H1 (cell line): ENCODE measurements around the gene CAGE1. TPM values are rescaled to one million over a fixed set of nuclear protein-coding genes. Genes with fewer than 3 reads are reported as not detected.

Experiments used
- CTCF ChIA-PET: fragments of 300-600 bp; sonication (Branson Sonifier 250); formaldehyde crosslinking; loops from one replicate; lab custom pipeline; 2021; ENCODE audit not compliant: partially characterized antibody; lab: Charles Lee
- POLR2A ChIA-PET: fragments of 300-600 bp; sonication (Branson Sonifier 250); formaldehyde crosslinking; loops from one replicate; lab custom pipeline; 2021; ENCODE audit warnings: inconsistent platforms; ENCODE audit not compliant: partially characterized antibody; lab: Charles Lee
- DNase-seq, 2 experiments: peaks; one replicate each; pipeline versions ENCODE4 v3.0.0 to v3.0.0-alpha.2; 2010 to 2022; ENCODE audit warnings: low spot score in 2 of 2, low read depth in 1 of 2, mixed read lengths in 1 of 2
- FAIRE-seq: peaks from 2 replicates; lab custom pipeline; 2011; peaks lifted over from hg19 to GRCh38; lab: Jason Lieb, UNC
- H2AFZ ChIP-seq: 2 replicates; pipeline ENCODE4 v1.8.1; 2012; ENCODE audit warnings: low read length, inconsistent platforms
- H2AK5ac ChIP-seq: 2 replicates; pipeline ENCODE4 v1.6.1; 2013; ENCODE audit warnings: low read depth, low read length
- H2BK120ac ChIP-seq: replicated peaks from 2 replicates; pipeline ENCODE3; 2013; ENCODE audit warnings: low read depth, low read length, inconsistent platforms
- H2BK12ac ChIP-seq: 2 replicates; pipeline ENCODE4 v1.6.1; 2013; ENCODE audit warnings: low read depth, low read length
- H2BK15ac ChIP-seq: 2 replicates; pipeline ENCODE4 v1.6.1; 2013; ENCODE audit warnings: low read length
- H2BK20ac ChIP-seq: 2 replicates; pipeline ENCODE4 v1.6.1; 2013; ENCODE audit warnings: low read length
- H2BK5ac ChIP-seq: 2 replicates; pipeline ENCODE4 v1.6.1; 2013; ENCODE audit warnings: low read depth, low read length
- H3K14ac ChIP-seq: 2 replicates; pipeline ENCODE4 v1.6.1; 2013; ENCODE audit warnings: inconsistent platforms; ENCODE audit not compliant: insufficient read length
- H3K18ac ChIP-seq: 2 replicates; pipeline ENCODE4 v1.6.1; 2013; ENCODE audit warnings: low read length; ENCODE audit errors: extremely low read depth
- H3K23ac ChIP-seq: 2 replicates; pipeline ENCODE4 v1.6.1; 2013; ENCODE audit warnings: inconsistent platforms; ENCODE audit not compliant: insufficient read length
- H3K23me2 ChIP-seq: 2 replicates; pipeline ENCODE4 v1.6.1; 2013; ENCODE audit warnings: low read depth, low read length
- H3K27ac ChIP-seq: 2 replicates; pipeline ENCODE4 v1.6.1; 2011; ENCODE audit warnings: low read depth, low read length, inconsistent platforms
- H3K27me3 ChIP-seq, 4 experiments: replicated peaks in 1 of 4; 1 replicate in 1 of 4; 2 replicates in 3 of 4; pipeline versions ENCODE4 v1.6.1 to v1.8.1; 2011 to 2013; ENCODE audit warnings: low read length in 3 of 4, mild to moderate bottlenecking in 3 of 4, inconsistent platforms in 2 of 4, mixed read lengths in 2 of 4, moderate library complexity in 1 of 4; ENCODE audit not compliant: control insufficient read depth in 3 of 4, insufficient read depth in 3 of 4; ENCODE audit errors: extremely low read depth in 1 of 4
- H3K36me3 ChIP-seq, 4 experiments: 2 replicates each; pipeline versions ENCODE4 v1.6.1 to v1.8.1; 2011 to 2013; ENCODE audit warnings: mild to moderate bottlenecking in 4 of 4, low read length in 3 of 4, moderate library complexity in 2 of 4, control low read depth in 1 of 4, inconsistent platforms in 1 of 4; ENCODE audit not compliant: insufficient read depth in 4 of 4, control insufficient read depth in 2 of 4
- H3K4ac ChIP-seq: replicated peaks from 2 replicates; pipeline ENCODE3; 2013; ENCODE audit warnings: low read length, low read depth, mixed read lengths, inconsistent platforms; ENCODE audit not compliant: insufficient read length
- H3K4me1 ChIP-seq, 4 experiments: replicated peaks in 1 of 4; 1 replicate in 1 of 4; 2 replicates in 3 of 4; pipeline versions ENCODE4 v1.6.1 to v1.8.1; 2011 to 2013; ENCODE audit warnings: low read length in 3 of 4, inconsistent platforms in 2 of 4, mixed read lengths in 1 of 4; ENCODE audit not compliant: insufficient read depth in 4 of 4, control insufficient read depth in 3 of 4
- H3K4me2 ChIP-seq, 2 experiments: 2 replicates each; pipeline versions ENCODE4 v1.6.1 to v1.8.1; 2011 to 2013; ENCODE audit warnings: low read depth in 2 of 2, low read length in 2 of 2, control low read depth in 1 of 2, inconsistent platforms in 1 of 2, mild to moderate bottlenecking in 1 of 2; ENCODE audit not compliant: insufficient read depth in 1 of 2
- H3K4me3 ChIP-seq, 4 experiments: fragments of 200-600, 300-600 bp in 1 of 4; sonication (generic), shearing (Covaris generic), sonication (Bioruptor Twin) in 1 of 4; 2 replicates each; pipeline versions ENCODE4 v1.5.1 to v1.8.1; 2011 to 2016; ENCODE audit warnings: low read length in 4 of 4, low read depth in 3 of 4, control low read depth in 2 of 4, inconsistent platforms in 2 of 4, mild to moderate bottlenecking in 2 of 4, mixed read lengths in 1 of 4, moderate library complexity in 1 of 4; ENCODE audit not compliant: insufficient read depth in 2 of 4; ENCODE audit errors: extremely low read depth in 1 of 4
- H3K56ac ChIP-seq: replicated peaks from 2 replicates; pipeline ENCODE3; 2013; ENCODE audit warnings: low read depth, mild to moderate bottlenecking, mixed read lengths, low read length, inconsistent platforms; ENCODE audit not compliant: insufficient read length
- H3K79me1 ChIP-seq: 2 replicates; pipeline ENCODE4 v1.6.1; 2013; ENCODE audit warnings: low read depth, low read length, control low read depth
- H3K79me2 ChIP-seq, 2 experiments: 2 replicates each; pipeline versions ENCODE4 v1.6.1 to v1.8.1; 2012 to 2013; ENCODE audit warnings: low read length in 2 of 2, mild to moderate bottlenecking in 2 of 2, inconsistent platforms in 1 of 2; ENCODE audit not compliant: insufficient read depth in 2 of 2, control insufficient read depth in 1 of 2
- H3K9ac ChIP-seq, 4 experiments: replicated peaks in 1 of 4; 1 replicate in 1 of 4; 2 replicates in 3 of 4; pipeline versions ENCODE4 v1.6.1 to v1.8.1; 2011 to 2013; ENCODE audit warnings: low read depth in 3 of 4, low read length in 3 of 4, control low read depth in 2 of 4, mild to moderate bottlenecking in 2 of 4, moderate library complexity in 2 of 4, inconsistent platforms in 1 of 4; ENCODE audit errors: extremely low read depth in 1 of 4
- H3K9me3 ChIP-seq, 2 experiments: 2 replicates each; pipeline versions ENCODE4 v1.6.1 to v1.8.1; 2012 to 2013; ENCODE audit warnings: mild to moderate bottlenecking in 2 of 2, moderate library complexity in 2 of 2, control low read depth in 1 of 2, inconsistent platforms in 1 of 2, low read depth in 1 of 2, low read length in 1 of 2, mixed read lengths in 1 of 2; ENCODE audit not compliant: insufficient read depth in 2 of 2
- H4K20me1 ChIP-seq, 2 experiments: replicated peaks in 1 of 2; 2 replicates each; pipeline versions ENCODE3 to v1.8.1; 2011 to 2013; ENCODE audit warnings: inconsistent platforms in 2 of 2, low read length in 2 of 2, mild to moderate bottlenecking in 1 of 2; ENCODE audit not compliant: insufficient read depth in 2 of 2, control insufficient read depth in 1 of 2
- H4K5ac ChIP-seq: 2 replicates; pipeline ENCODE4 v1.6.1; 2013; ENCODE audit warnings: low read length, low read depth, mixed read lengths, inconsistent platforms; ENCODE audit not compliant: insufficient read length
- H4K8ac ChIP-seq: 2 replicates; pipeline ENCODE4 v1.8.0; 2013; ENCODE audit warnings: mild to moderate bottlenecking, moderate library complexity, low read length, inconsistent platforms; ENCODE audit not compliant: insufficient read depth; ENCODE audit errors: extremely low read depth
- H4K91ac ChIP-seq: replicated peaks from 2 replicates; pipeline ENCODE3; 2013; ENCODE audit warnings: low read length, mixed read lengths, inconsistent platforms; ENCODE audit not compliant: insufficient read length
- SUZ12 ChIP-seq: fragments of 200-600 bp; sonication (generic); IDR thresholded peaks from 2 replicates; pipeline ENCODE4 v1.6.1; 2012; ENCODE audit warnings: mild to moderate bottlenecking, inconsistent platforms, low read length, moderate library complexity, mixed read lengths
- WGBS, 2 experiments: shearing (Covaris generic) in 1 of 2; methylation state at CpG; one replicate each; pipeline versions ENCODE4 v1.1.6 to v1.1.7; 2013 to 2015; ENCODE audit warnings: low lambda C conversion rate in 2 of 2, mixed read lengths in 2 of 2, inconsistent platforms in 1 of 2, low coverage in 1 of 2, missing lambda C conversion rate in 1 of 2; ENCODE audit not compliant: insufficient replicate concordance in 2 of 2, insufficient coverage in 1 of 2, insufficient read length in 1 of 2; ENCODE audit errors: extremely low coverage in 1 of 2, missing lambda C conversion rate in 1 of 2; 5-methylcytosine and 5-hydroxymethylcytosine counted together
- polyA plus RNA-seq, 7 experiments: library from polyadenylated mRNA; depleted of rRNA in 3 of 7; stranded (reverse) in 5 of 7; unstranded in 2 of 7; fragments of >200 nt in 5 of 7; fragments of 200-250 nt in 2 of 7; gene quantifications; 1 replicate in 5 of 7; 2 replicates in 1 of 7; 4 replicates in 1 of 7; pipeline versions ENCODE4 v1.2.1 to v1.2.3, GENCODE V29; 2011 to 2013; ENCODE audit warnings: missing spikeins in 2 of 7, mixed read lengths in 2 of 7
- total RNA-seq: library from RNA; stranded (reverse); fragmentation: NEBNext Ultra II Directional; extraction: Animal tissue kit (Norgen Biotek cat#: 25700); gene quantifications from 2 replicates; pipeline ENCODE4 v1.2.1, GENCODE V29; 2021

Gene CAGE1
- total and polyA plus RNA-seq, 2 of the 8 experiments (the other 6 are each of a cell fraction or from before 2014, with no cell fraction given), result 0.09 TPM; not detected in 1

GRCh38 chr6:7401075-7401474 is 11.5 kb upstream of the CAGE1 start:
- H3K9ac ChIP-seq, result no peak overlapping the region
- H4K91ac ChIP-seq, result no peak overlapping the region
- no peaks in the 10 kb centered on the region for H3K79me1 ChIP-seq
- no peaks in the 10 kb centered on the region; the same call in 1 of the 2 replicates for H3K23me2 ChIP-seq
- H4K20me1 ChIP-seq, result no peaks in the 10 kb centered on the region
- H2BK15ac ChIP-seq, result no peak overlapping the region
- no peak for TF ChIP-seq SUZ12
- no peak overlapping the region for H4K8ac ChIP-seq
- H2BK20ac ChIP-seq, result no peak overlapping the region
- no peak overlapping the region for H3K56ac ChIP-seq
- no peak overlapping the region for H3K4ac ChIP-seq
- FAIRE-seq (no peak), DNase-seq (no peak)
- WGBS, 2 experiments, result 91% methylated on average over 3 of the region's 3 CpGs; no CpG with 5 or more reads in 1 of the 2 experiments
- H2BK120ac ChIP-seq, result no peak overlapping the region
- no peak overlapping the region for H2BK12ac ChIP-seq
- H3K27ac ChIP-seq, result no peak overlapping the region
- no peaks in the 10 kb centered on the region for H3K9me3 ChIP-seq
- no peak overlapping the region for H3K14ac ChIP-seq
- no peak overlapping the region for H3K23ac ChIP-seq
- ChIA-PET POLR2A (no interaction called here), CTCF (interaction anchor here (1.1 kb wide), 1 partner anchor 33 kb away, joined by 3 read pairs; no protein-coding TSS in a partner anchor)
- H2AFZ ChIP-seq, result no peak overlapping the region
- H3K27me3 ChIP-seq, result no peaks in the 10 kb centered on the region
- H2BK5ac ChIP-seq, result no peak overlapping the region
- no peaks in the 10 kb centered on the region for H3K79me2 ChIP-seq
- no peak overlapping the region for H3K18ac ChIP-seq
- peaks cover 5 to 68% (median 36%) of the 10 kb centered on the region in 4 experiments; a peak in 7 of 8 replicates for H3K36me3 ChIP-seq
- H3K4me2 ChIP-seq, result no peak overlapping the region
- H2AK5ac ChIP-seq, result no peak overlapping the region
- no peak overlapping the region for H3K4me3 ChIP-seq
- H4K5ac ChIP-seq, result no peak overlapping the region
- no peaks in the 10 kb centered on the region for H3K4me1 ChIP-seq
